CD14-positive monocyte (primary cell): ENCODE data around the gene ZNF436. TPM values are rescaled to one million over a fixed set of nuclear protein-coding genes. Genes with fewer than 3 reads are reported as not detected.

ENCODE experiments used
- DNase-seq, 3 donors: peaks; one replicate each; pipeline ENCODE4 v3.0.0-alpha.2; 2011 to 2022
- H2AFZ ChIP-seq: 2 replicates; pipeline ENCODE4 v1.6.0; 2012; ENCODE audit warnings: mild to moderate bottlenecking, low read depth, low read length, inconsistent platforms; ENCODE audit not compliant: insufficient read depth, poor library complexity, severe bottlenecking
- H3K27ac ChIP-seq, 2 donors: 1 replicate in 1 of 2; 2 replicates in 1 of 2; pipeline ENCODE4 v1.5.1; 2012 to 2013; ENCODE audit warnings: low read length in 2 of 2, control low read depth in 1 of 2, inconsistent platforms in 1 of 2, low read depth in 1 of 2, mild to moderate bottlenecking in 1 of 2
- H3K27me3 ChIP-seq, 2 donors: one replicate each; pipeline versions ENCODE4 v1.6.0 to v1.6.1; 2011 to 2013; ENCODE audit warnings: low read length in 2 of 2; ENCODE audit not compliant: control insufficient read depth in 2 of 2, insufficient read depth in 2 of 2
- H3K36me3 ChIP-seq, 2 donors: replicated peaks in 1 of 2; 1 replicate in 1 of 2; 2 replicates in 1 of 2; pipeline versions ENCODE4 v1.5.1 to v1.6.1; 2012 to 2013; ENCODE audit warnings: low read length in 2 of 2, control low read depth in 1 of 2, inconsistent platforms in 1 of 2, mild to moderate bottlenecking in 1 of 2; ENCODE audit not compliant: insufficient read depth in 2 of 2, control insufficient read depth in 1 of 2
- H3K4me1 ChIP-seq, 2 donors: 1 replicate in 1 of 2; 2 replicates in 1 of 2; pipeline versions ENCODE4 v1.5.1 to v1.6.1; 2012 to 2013; ENCODE audit warnings: low read length in 2 of 2, control low read depth in 1 of 2, inconsistent platforms in 1 of 2, mild to moderate bottlenecking in 1 of 2, moderate library complexity in 1 of 2; ENCODE audit not compliant: insufficient read depth in 2 of 2, control insufficient read depth in 1 of 2
- H3K4me2 ChIP-seq: replicated peaks from 2 replicates; pipeline ENCODE3; 2012; ENCODE audit warnings: low read length, moderate library complexity, mild to moderate bottlenecking; ENCODE audit not compliant: poor library complexity, severe bottlenecking; ENCODE audit errors: extremely low read depth
- H3K4me3 ChIP-seq, 3 experiments: fragments of 200-600 bp in 1 of 3; sonication (generic) in 1 of 3; replicated peaks in 1 of 3; 1 replicate in 2 of 3; 2 replicates in 1 of 3; pipeline ENCODE4 v1.5.1; 2011 to 2013; ENCODE audit warnings: low read length in 3 of 3, mild to moderate bottlenecking in 3 of 3, control low read depth in 2 of 3, low read depth in 2 of 3, inconsistent platforms in 1 of 3, moderate library complexity in 1 of 3
- H3K79me2 ChIP-seq: 2 replicates; pipeline ENCODE4 v1.6.0; 2012; ENCODE audit warnings: mild to moderate bottlenecking, control low read depth, inconsistent platforms, low read length, moderate library complexity; ENCODE audit not compliant: insufficient read depth
- H3K9ac ChIP-seq: 2 replicates; pipeline ENCODE4 v1.6.0; 2017; ENCODE audit warnings: low read length, mild to moderate bottlenecking; ENCODE audit not compliant: insufficient read depth, poor library complexity, severe bottlenecking
- H3K9me3 ChIP-seq, 2 donors: replicated peaks in 1 of 2; 1 replicate in 1 of 2; 2 replicates in 1 of 2; pipeline versions ENCODE4 v1.5.1 to v1.6.1; 2012 to 2013; ENCODE audit warnings: low read length in 2 of 2, control low read depth in 1 of 2; ENCODE audit not compliant: control insufficient read depth in 1 of 2, insufficient read depth in 1 of 2
- H4K20me1 ChIP-seq: 2 replicates; pipeline ENCODE4 v1.6.0; 2012; ENCODE audit warnings: mild to moderate bottlenecking, low read length, control low read depth, moderate library complexity; ENCODE audit not compliant: insufficient read depth
- H3K27ac Mint-ChIP-seq, 7 donors: one replicate each; pipeline ENCODE4 v1.8.0; 2020; ENCODE audit warnings: mild to moderate bottlenecking in 7 of 7, mixed read lengths in 7 of 7, moderate library complexity in 6 of 7, inconsistent platforms in 2 of 7
- H3K27me3 Mint-ChIP-seq, 3 donors: one replicate each; pipeline ENCODE4 v1.8.0; 2021 to 2022; ENCODE audit warnings: low read depth in 3 of 3, mild to moderate bottlenecking in 3 of 3, mixed read lengths in 3 of 3, moderate library complexity in 3 of 3, inconsistent platforms in 1 of 3
- H3K36me3 Mint-ChIP-seq, 2 donors: one replicate each; pipeline ENCODE4 v1.8.0; 2020; ENCODE audit warnings: mixed read lengths in 2 of 2, inconsistent platforms in 1 of 2, mild to moderate bottlenecking in 1 of 2
- H3K4me1 Mint-ChIP-seq: one replicate; pipeline ENCODE4 v1.8.0; 2020; ENCODE audit warnings: mild to moderate bottlenecking, mixed read lengths
- H3K4me3 Mint-ChIP-seq, 2 donors: one replicate each; pipeline ENCODE4 v1.8.0; 2020; ENCODE audit warnings: mild to moderate bottlenecking in 2 of 2, mixed read lengths in 2 of 2, moderate library complexity in 1 of 2
- H3K9me3 Mint-ChIP-seq, 7 donors: one replicate each; pipeline ENCODE4 v1.8.0; 2020 to 2022; ENCODE audit warnings: mixed read lengths in 7 of 7, mild to moderate bottlenecking in 6 of 7, moderate library complexity in 6 of 7, inconsistent platforms in 2 of 7
- CTCF ChIP-seq: fragments of 200-600 bp; IDR thresholded peaks from one replicate; pipeline ENCODE4 v1.8.0; 2022; ENCODE audit warnings: antibody characterized with exemption, mild to moderate bottlenecking
- WGBS: methylation state at CpG from one replicate; pipeline ENCODE4 v1.1.5; 2013; ENCODE audit warnings: missing lambda C conversion rate; ENCODE audit not compliant: insufficient coverage; 5-methylcytosine and 5-hydroxymethylcytosine counted together
- intact Hi-C, 2 donors: fragments of 100-400 bp; cut with micrococcal nuclease; formaldehyde crosslinking; loops; one replicate each; pipeline versions ENCODE4 v1.15.0 to v1.15.1; 2023
- polyA plus RNA-seq, 3 donors: library from polyadenylated mRNA; depleted of rRNA in 1 of 3; unstranded in 2 of 3; stranded (reverse) in 1 of 3; fragments of 300-500 nt in 2 of 3; fragments of >200 nt in 1 of 3; fragmentation: Illumina TruSeq in 2 of 3; gene quantifications; 1 replicate in 2 of 3; 2 replicates in 1 of 3; pipeline ENCODE4 v1.2.3, GENCODE V29; 2012 to 2021

ZNF436 gene
- polyA plus RNA-seq, 3 donors = 1.4 to 2.4 (median 2.0) TPM

- Histone ChIP-seq H3K9ac (peak overlapping the region; percentile 93), H3K4me2 (peak overlapping the region; percentile 91), H3K27me3 (no peaks in the 10 kb centered on the region), H3K9me3 (no peaks in the 10 kb centered on the region), H3K4me1 (peaks cover 28 to 41% of the 10 kb centered on the region in 2 donors), H2AFZ (peak overlapping the region; percentile 97), H4K20me1 (peaks cover 36% of the 10 kb centered on the region), H3K79me2 (peaks cover 41% of the 10 kb centered on the region), H3K27ac (peak overlapping the region; percentile 81 to 95), H3K4me3 (peak overlapping the region; percentile 69 to 94 (median 90)), H3K36me3 (no peaks in the 10 kb centered on the region)
- TF ChIP-seq CTCF = no peak
- intact Hi-C loops = loop anchor here (1.0 to 10.0 kb wide), 5 partner anchors 23 to 182 kb away; partner anchors contain the start of gene ZNF436 (in 1 of the 2)
- DNase-seq = no peak
- H3K27ac Mint-ChIP-seq = peak overlapping the region; percentile 91 to 96 (median 93)
- H3K27me3 Mint-ChIP-seq = peaks cover 0 to 4% (median 2%) of the 10 kb centered on the region in 3 donors
- H3K4me3 Mint-ChIP-seq = peak overlapping the region; percentile 87 to 95
- WGBS = 42% methylated on average over 2 of the region's 8 CpGs
- H3K4me1 Mint-ChIP-seq = peaks cover 39% of the 10 kb centered on the region
- peaks cover 0 to 1% of the 10 kb centered on the region in 2 donors for H3K36me3 Mint-ChIP-seq
- H3K9me3 Mint-ChIP-seq = peaks cover 0 to 5% (median 0%) of the 10 kb centered on the region in 7 donors
Measured at GRCh38 chr1:23344987-23345472, 24.6 kb downstream of the ZNF436 start.

- Histone ChIP-seq H4K20me1 (peaks cover 43% of the 10 kb centered on the region), H3K9me3 (no peaks in the 10 kb centered on the region), H3K4me1 (peaks cover 28 to 41% of the 10 kb centered on the region in 2 donors), H3K27ac (peak within 1 kb of the TSS; percentile 81 to 95), H2AFZ (peak within 1 kb of the TSS; percentile 97), H3K9ac (peak within 1 kb of the TSS; percentile 93), H3K27me3 (no peaks in the 10 kb centered on the region), H3K4me2 (peak within 1 kb of the TSS; percentile 91), H3K36me3 (no peaks in the 10 kb centered on the region), H3K4me3 (peak within 1 kb of the TSS; percentile 69 to 94 (median 90)), H3K79me2 (peaks cover 48% of the 10 kb centered on the region)
- Mint-ChIP-seq H3K36me3 (peaks cover 3 to 7% of the 10 kb centered on the region in 2 donors), H3K4me1 (peaks cover 45% of the 10 kb centered on the region), H3K9me3 (peaks cover 0 to 5% (median 0%) of the 10 kb centered on the region in 7 donors), H3K27me3 (peaks cover 0 to 4% (median 2%) of the 10 kb centered on the region in 3 donors), H3K4me3 (peak within 1 kb of the TSS; percentile 90 to 95), H3K27ac (peak within 1 kb of the TSS; percentile 91 to 96 (median 93))
- peak; percentile 99 for DNase-seq
- no peak for TF ChIP-seq CTCF
- intact Hi-C loops = loop anchor here (1.0 to 10.0 kb wide), 5 partner anchors 24 to 183 kb away; partner anchors contain the start of gene ZNF436 (in 1 of the 2)
- WGBS = 0% methylated on average over 83 of the region's 87 CpGs
Measured at GRCh38 chr1:23344111-23344986, 25.3 kb downstream of the ZNF436 start, which contains the start of gene HNRNPR. TSS of gene HNRNPR (minus strand) at chr1:23344284. CDS start at chr1:23341008, 3,276 bp downstream.
